ENCODE results near the gene C9.
A peak's percentile ranks its signal among the peaks of the same experiment; 100 is the strongest.
"Not testable (repeated sequence)": the region's sequence is repeated elsewhere in the genome, so short reads cannot be mapped to it uniquely, and the experiment has no call there.

Gene C9

DNA sequence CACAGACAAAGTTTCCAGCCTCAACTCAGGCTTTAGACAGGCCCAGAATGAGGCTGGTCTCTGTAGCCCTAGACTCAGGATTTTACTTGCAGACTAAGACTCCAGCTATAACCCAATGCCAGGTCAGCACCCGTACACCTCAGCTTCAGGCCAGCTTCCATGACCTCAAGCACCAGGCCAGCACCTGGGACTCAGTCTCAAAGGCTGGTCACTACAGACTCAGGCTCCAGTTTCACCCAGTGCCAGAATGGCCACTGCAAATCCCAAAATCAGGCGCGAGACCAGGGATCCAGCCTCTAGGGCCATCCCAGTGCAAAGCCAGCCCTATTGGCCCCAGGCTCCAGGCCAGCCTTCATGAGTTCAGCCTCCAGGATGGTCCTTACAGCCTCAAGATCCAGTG lies 44.9 kb downstream of the C9 start:
- no peak for DNase-seq

DNA sequence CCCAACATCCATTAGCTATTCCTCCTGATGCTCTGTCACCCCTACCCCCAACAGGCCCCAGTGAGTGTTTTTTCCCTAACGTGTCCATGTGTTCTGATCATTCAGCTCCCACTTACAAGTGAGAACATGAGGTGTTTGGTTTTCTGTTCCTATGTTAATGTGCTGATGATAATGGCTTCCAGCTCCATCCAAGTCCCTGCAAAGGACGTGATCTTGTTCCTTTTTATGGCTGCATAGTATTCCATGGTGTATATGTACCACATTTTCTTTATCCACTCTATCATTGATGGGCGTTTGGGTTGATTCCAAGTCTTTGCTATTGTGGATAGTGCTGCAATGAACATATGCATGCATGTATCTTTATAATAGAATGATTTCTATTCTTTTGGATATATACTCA lies 47.8 kb downstream of the C9 start:
- DNase-seq: not testable (repeated sequence)

DNA sequence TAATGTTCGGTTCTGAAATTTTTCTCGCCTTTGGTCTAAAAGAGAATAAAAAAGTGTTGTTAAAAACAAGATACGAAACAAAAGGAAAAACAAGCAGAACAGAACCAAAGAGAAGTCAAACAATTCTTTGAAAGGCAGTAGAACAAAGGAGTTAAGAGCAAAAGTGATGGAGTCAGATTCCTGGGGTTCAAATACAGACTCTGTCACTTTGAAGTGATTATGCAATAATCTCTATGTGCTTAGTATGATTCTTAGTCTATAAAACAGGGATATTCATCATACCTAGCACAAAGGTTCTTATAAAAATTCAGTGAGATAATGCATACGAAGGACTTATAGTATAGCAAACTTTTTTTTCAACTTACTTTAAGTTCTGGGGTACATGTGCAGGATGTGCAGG lies 48.3 kb downstream of the C9 start:
- DNase-seq: no peak

DNA sequence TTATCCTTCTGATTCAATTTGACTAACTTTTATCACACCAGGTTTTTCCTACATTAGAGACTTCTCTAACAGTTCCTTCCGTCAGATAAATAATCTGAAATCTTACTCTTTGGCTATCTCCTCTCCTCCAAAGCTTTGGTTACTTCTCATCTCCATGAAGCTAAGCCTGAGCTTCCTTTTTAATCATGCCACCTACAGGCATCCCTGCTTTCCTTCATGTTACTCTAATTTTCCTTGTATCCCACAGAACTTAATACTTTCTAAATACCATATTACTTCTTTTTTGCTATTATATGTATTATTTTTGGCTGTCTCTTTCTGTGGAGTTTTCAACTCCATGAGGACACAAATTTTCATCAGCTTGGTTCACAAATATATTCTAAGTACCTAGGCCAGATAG lies 49.7 kb downstream of the C9 start:
- DNase-seq: no peak

DNA sequence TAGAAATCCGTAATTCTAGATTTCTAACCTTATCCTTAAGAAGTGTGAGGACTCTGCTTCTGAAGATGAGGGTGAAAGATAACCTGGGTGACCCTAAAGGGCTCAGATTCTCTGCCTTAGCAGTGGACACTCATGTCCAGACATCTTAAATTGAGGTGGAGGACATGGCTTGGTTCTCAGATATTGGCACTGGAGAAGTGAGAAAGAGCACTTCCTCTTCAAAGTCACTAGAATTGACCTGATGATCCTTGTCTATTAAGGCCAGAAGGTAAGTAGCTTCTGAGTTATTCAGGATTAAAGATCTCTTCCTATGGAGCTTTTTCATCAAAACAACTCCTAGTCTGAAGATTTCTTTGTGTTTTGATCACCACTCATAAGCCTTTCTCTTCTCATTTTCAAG lies 54.8 kb downstream of the C9 start:
- no peak for DNase-seq

DNA sequence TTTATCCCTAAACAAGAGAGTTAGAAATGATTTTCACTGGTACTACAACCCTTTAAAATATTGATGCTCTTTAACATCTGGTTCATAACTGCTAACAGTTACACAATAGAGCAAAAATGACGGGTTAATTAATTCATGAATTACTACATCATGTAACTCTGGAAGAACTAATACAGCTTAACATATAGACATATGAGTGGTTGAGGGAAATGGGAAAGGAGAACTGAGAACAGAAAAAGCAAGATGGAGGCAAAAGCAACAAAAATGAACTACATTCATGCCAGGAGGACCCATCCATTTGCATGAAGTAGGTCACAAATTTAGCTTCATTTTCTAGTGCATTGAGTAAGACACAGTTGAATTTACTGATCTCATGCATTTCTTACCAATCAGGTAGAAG lies 61.8 kb downstream of the C9 start:
- no peak for DNase-seq

DNA sequence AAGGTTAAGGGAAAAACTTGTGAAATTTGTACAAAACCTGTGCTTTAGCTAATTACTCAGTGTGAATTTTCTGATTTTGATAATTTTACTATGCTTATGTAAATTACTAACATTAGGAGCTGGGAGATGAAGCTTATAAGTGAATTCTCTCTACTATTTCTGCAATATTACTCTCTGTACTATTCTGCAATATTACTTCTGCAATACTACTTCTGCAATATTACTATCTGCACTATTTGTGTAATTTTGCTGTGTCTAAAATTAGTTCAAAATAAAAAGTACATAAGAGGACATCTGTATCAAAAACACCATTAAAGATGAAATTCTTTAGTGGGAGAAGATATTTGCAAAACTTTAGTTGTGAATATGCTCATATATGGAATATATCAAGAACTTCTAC lies 62.9 kb downstream of the C9 start:
- DNase-seq: no peak

DNA sequence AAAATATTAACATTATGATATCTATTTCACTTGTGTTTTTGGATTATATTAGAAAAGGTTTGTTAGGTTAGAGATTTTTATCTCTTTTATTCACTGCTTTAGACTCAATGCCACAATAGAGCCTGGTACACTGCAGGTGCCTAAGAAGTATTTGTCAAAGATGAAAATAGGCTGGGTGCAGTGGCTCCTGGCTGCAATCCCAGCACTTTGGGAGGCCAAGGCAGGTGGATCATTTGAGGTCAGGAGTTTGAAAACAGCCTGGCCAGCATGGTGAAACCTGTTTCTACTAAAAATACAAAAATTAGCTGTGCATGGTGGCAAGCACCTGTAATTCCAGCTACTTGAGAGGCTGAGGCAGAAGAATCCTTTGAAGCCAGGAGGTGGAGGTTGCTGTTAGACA lies 64.3 kb downstream of the C9 start:
- no peak for DNase-seq

DNA sequence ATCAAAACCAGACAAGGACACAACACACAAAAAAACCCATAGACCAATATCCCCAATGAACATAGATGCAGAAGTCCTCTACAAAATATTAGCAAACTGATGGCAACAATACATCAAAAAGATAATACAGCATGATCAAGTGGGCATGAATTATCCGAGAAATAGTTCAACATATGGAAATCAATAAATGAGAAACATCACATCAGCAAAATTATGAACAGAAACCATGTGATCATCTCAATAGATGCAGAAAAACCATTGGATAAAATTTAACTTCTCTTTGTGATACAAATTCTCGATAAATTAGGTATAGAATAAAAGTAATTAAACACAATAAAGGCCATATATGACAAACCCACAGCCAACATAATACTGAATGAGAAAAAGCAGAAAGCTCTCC lies 69.6 kb downstream of the C9 start:
- no peak for DNase-seq

DNA sequence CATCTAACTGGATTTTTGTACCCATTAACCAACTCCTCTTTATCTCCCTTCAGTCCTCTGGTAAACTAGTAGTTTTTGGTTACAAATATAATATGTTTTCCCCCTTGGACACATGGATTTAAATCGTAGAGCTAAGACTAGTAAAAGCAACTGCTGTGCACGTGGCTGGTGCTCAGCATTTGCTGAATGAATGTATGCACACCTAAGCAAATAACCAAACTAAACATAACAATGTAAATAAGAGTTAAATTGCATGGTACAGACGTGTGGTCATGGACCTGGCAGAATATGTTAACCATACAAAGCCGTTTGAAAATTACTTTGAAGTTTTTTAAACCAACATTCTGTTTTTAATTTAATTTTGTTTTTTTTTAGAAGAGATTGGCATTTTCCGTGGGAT lies 79.7 kb downstream of the C9 start:
- DNase-seq: no peak

DNA sequence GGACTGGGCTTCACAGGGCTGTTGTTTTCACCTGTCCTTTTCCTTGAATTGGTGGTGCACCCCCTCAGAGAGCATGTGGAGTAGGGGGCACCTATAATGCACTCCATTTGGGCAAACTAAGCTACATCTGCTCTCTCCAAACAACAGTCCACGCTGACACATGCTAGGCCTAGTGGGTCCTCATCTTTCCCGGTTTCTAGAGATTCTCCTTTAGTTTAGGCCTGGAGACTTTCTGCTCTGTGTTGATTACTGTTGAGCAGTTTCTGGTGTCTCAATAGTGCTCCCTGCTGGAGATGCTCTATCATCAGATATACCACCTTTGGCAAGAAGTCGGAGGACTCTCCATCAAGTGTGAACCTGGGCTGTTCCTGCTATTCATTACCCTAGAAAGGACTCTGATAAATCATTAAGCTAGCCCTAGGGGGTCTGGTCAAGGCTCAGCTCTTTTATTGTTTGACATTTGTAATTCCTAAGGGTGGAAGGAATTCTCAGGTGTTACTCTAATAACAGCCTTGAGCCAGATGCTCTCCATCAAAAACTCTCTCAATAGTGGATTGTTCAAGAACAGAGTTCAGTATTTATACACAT lies 81.0 kb downstream of the C9 start:
- no peak for DNase-seq

DNA sequence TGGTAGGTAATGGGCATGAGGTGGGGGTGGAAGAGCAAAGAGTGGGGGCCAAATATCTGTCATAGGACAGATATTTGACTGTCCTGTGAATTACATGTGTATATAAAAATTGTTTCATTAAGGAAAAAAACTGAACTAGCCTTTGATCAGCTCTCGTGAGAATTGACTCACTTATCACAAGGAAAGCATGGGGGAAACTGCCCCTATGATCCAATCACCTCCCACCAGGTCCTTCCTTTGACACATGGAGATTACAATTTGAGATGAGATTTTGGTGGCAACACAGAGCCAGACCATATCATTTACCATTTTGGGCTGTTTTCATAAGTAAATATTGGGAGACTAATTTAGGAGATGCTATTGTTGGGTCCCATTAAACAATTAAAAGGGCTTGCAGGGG lies 81.7 kb downstream of the C9 start:
- DNase-seq: no peak

DNA sequence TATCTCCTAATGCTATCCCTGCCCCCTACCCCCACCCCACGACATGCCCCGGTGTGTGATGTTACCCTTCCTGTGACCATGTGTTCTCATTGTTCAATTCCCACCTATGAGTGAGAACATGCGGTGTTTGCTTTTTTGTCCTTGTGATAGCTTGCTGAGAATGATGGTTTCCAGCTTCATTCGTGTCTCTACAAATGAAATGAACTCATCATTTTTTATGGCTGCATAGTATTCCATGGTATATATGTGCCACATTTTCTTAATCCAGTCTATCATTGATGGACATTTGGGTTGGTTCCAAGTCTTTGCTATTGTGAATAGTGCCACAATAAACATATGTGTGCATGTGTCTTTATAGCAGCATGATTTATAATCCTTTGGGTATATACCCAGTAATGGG lies 88.4 kb downstream of the C9 start:
- DNase-seq: not testable (repeated sequence)

DNA sequence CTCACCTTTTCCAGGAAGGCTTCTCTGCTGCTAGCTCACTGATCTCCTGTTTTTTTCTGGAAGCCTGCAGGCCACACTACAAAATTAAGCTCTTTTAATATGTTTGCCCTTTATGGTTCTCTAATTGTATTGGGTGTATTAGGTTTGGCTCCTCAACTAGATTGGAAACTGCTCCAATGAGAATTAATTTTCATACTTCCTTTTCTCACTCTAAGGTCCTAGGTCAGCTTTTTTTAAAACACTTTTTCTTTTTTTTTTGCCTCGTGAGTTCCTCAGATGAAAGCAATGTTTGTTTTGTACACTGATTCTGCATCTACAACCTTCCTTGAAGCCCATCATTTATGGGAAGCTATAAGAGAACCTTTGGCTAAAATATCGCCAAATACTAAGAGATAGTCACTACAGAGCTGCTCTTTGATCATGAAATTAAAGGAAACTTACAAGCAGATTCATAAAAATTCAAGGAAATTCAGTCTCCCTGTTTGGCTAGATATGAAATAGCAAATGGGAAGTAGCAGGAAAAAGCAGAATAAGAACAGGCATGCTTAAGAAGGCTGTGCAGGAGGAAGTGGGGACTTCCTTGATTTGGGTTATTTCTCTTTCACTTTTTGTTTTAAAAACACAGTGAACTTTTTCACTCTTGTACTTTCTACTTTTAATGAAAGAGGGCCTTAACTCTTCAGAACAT lies 89.8 kb downstream of the C9 start:
- DNase-seq: no peak

DNA sequence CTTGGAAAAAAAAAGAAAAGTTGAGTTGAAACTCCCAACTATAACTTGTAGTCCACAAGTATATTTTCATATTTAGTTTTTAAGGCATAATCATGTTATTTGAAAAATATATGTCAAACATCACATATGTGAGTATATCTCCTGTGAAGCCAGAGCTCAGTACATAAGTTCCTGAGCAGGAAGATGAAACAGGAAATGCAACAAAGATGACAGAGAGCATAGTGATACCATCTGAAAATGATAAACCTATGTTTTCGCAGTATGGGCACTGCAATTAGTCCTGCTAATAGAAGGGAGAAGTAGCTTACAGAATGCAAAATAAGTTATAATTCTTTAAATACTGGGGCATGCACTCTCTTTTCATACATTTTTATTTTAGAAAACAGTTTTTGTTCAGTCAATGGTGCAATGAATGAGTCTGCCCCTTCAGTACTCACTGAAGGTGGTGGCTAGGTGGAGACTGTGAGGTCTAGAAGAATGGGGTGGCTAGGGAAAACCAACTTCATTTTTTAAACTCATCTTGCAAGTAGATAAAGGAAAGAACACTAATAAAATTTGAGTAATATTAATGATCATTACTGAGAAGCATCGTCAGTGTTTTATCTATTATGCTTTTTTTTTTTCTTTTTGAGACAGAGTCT lies 90.9 kb downstream of the C9 start:
- DNase-seq: no peak

DNA sequence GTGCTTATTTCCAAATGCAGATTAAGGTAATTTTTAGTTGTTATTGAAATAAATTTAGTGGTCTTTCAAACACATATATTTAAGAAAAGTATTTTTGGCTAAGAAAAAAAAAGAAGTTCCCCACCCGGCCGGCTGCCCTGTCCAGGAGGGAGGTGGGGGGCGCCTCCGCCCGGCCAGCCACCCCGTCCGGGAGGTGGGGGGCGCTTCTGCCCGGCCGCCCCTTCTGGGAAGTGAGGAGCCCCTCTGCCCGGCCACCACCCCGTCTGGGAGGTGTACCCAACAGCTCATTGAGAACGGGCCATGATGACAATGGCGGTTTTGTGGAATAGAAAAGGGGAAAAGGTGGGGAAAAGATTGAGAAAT lies 91.4 kb downstream of the C9 start:
- DNase-seq: not testable (repeated sequence)

DNA sequence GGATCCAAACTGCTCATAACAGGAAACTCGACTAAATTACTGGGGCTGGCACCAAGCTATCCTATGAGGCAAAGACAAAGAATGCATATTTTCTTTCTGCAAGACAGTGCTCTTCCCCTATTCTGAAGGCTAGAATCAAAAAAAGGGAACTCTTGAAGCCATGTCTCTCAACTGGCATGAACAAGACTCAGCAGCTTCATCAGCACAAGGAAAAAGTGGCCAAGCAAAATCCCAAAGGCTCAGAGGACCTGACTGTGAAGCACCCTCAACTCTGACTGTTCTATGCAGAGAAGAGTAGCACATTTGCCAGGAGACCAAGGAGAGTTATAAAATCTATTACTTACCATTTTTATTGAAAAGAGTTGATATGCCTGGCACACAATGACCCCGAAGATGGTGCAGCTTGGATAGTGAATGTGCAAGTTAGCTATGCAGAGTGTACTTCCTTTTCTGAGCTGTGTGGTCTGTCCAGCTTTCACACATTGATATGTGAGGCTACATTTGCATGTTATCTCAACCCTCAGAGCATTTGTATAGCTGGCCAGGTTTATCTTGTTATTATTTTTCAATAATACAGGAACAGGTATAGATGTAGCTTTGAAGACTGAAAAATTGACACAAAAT lies 94.0 kb downstream of the C9 start:
- no peak for DNase-seq

DNA sequence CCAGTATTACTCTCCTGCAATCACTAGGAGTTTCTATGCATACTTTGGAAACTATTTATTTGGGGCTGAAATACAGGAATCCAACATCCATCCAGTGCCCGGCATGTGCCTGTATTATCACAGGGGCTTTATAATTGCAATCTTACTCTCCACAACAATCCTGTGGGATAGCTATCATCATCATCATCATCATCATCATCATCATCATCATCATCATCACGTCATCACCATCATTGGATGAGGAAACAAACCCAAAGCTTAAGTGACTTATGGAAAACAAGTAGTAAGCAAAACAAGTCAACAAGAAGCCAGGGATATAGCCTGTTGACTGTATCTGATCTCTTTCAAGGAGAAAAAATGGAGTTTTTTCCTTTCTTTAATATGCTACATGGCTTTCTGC lies 97.1 kb downstream of the C9 start:
- DNase-seq: no peak

DNA sequence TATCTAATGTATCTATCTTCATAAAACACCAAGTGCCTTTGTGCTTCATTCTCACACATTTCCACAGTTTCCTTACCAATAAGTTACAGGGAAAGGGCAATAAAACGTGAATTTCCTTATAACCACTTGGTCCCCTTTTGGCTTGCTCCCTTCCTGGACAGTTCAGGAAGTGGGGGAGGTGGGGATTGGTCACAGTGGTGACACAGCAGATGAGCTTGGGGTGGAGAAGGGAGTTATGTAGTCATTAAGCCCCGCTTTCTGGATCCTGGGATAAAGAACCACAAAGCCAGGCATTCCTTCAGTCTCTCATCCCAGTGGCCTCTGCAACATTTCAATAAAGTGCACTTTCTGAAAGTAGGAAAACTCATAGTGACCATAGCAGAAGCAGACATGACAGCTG lies 97.9 kb downstream of the C9 start:
- DNase-seq: no peak

DNA sequence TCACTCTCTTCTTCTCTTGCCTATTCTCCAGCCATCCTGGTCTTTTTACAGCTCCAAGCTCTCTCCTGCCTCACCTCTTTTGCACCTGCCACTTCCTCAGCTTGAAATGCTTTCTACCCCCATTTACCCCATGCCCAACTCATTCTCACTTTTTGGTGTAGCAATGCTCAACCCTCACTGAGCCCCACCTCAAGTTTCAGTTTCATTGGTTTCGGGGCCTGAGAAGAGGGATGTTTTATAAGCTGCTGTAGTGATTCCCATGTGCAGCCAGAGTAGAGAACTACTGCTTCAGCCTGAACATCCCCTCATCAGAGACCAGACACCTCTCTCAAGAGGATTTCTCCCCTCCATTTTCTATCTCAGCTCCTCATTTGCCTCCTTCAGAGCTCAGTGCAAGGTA lies 99.8 kb downstream of the C9 start:
- peak; percentile 28 for DNase-seq

DNA sequence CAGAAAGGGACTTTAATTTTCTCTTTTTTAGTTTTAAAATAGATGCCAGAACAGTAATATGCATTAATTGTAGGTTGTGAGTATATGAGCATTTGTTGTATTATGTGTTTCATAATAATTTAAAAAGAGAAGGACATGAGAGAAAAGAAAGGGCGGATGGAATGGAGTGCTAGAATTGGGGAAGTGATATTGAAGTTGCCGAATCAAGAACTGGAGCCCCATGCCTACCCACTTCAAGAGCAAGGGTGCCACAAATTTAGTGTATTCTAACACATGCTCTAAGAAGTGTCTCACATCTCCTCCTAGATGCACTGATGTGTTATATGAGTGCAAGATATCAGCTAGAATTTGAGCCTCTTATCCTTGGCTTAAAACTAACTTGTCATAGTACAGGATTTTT lies 101.3 kb downstream of the C9 start:
- no peak for DNase-seq

DNA sequence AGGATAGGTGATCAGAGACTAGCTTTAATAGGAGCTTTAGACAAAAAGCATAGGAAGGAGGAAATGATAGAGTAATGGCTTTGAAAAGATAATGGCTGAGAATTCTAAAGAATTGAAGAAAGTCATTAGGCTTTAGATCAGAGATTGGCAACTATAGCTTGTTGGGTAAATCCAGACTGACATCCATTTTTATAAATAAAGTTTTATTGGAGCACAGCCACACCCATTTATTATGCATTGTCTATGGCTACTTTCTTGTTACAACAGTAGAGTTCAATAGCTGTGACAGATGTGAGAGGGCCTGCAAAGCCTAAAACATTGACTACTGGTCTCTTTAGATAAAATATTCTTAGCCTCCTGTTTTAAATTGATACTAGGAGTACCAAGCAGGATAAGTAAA lies 104.2 kb downstream of the C9 start:
- no peak for DNase-seq

DNA sequence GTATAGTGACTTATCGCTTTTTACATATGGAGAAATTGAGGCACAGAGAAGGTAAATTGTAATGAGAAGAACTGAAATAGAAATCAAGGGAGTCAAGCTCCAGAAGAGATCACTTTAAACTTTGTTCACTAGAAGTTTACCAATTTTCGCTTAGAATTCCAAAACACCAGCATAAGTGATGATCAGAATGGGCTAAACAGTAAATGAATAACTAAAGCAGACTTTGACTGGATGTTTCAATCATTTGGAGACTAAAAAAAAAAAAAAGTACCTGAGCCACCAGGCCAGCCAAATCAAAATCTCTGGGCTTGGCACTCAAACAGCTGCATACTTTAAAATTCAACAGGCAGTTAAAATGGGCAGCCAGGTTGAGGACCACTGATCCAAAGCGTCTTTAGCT lies 106.7 kb downstream of the C9 start:
- no peak for DNase-seq

DNA sequence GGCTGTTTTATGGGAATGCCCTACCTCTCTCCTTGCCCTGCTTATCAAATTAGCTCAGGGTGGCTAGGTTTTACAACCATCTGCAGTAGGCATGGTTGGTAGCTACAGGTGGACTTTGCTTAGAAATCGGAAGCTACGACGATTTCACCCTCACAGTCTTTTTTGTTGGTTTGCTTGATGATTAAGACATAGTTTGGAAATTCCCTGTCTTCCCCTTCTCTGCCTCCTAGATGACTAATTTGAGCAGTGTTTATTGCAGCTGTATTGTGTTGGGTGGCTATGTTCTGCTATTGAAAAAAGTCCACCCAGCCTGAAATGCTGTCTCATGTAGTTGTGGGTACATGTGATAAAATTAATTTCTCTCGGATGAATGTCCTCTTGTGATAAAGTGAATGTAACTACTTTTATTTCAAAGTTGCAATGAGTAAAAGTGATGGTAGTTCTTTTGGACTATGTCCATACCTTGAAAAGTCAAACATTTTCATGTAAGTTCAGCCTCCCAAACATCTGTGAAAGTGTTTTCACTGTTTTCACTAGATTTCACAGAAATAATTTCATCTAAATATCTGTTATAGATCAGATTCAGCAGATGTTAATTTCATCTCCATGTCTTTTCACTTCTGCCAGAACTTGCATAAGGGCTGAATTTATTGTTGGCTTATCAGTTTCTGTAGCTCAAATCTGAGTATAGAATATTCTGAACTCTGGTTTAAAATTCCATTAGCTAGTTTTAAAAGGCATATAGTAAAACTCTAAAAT lies 107.6 kb downstream of the C9 start:
- no peak for DNase-seq
